Astrocyte of the spinal cord (primary cell): Measurements from ENCODE around the gene ACO1.

Source experiments
- DNase-seq: peaks from one replicate; pipeline ENCODE4 v3.0.0; 2011; ENCODE audit warnings: low read depth, low spot score
- H3K4me3 ChIP-seq: 2 replicates; pipeline ENCODE4 v1.5.1; 2011; ENCODE audit warnings: low read depth, mild to moderate bottlenecking, low read length, moderate library complexity
- in situ Hi-C: cut with HindIII; loops from 2 replicates; pipeline ENCODE4 v1.10.0; 2017; ENCODE audit warnings: low sequenced_read_pairs
- TF ChIP-seq, protein P1 (sequence below): IDR thresholded peaks from 2 replicates; pipeline ENCODE4 v1.5.1; 2012; ENCODE audit warnings: low read depth, mild to moderate bottlenecking, low read length, inconsistent platforms

ACO1 gene

DNA sequence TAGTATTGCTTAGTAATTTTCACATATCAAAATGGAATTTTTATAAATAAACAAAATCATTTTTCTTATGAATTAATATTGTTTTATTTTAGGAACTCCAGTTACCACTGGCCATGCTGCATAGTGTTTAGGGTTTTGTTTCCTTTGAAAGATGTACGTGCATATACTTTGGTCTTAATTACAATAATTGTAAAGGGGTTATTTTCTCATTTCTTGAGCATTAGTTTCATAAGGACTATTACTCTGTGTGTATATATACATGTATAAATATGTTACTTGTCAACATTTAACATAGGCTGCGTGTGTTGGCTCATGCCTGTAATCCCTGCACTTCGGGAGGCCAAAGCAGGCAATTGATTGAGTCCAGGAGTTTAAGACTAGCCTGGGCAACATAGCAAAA, 21.6 kb downstream of the ACO1 start:
- H3K4me3 ChIP-seq, result no peak overlapping the region
- in situ Hi-C loops, result no loop called here
- DNase-seq, result no peak
- TF ChIP-seq, protein P1, sequence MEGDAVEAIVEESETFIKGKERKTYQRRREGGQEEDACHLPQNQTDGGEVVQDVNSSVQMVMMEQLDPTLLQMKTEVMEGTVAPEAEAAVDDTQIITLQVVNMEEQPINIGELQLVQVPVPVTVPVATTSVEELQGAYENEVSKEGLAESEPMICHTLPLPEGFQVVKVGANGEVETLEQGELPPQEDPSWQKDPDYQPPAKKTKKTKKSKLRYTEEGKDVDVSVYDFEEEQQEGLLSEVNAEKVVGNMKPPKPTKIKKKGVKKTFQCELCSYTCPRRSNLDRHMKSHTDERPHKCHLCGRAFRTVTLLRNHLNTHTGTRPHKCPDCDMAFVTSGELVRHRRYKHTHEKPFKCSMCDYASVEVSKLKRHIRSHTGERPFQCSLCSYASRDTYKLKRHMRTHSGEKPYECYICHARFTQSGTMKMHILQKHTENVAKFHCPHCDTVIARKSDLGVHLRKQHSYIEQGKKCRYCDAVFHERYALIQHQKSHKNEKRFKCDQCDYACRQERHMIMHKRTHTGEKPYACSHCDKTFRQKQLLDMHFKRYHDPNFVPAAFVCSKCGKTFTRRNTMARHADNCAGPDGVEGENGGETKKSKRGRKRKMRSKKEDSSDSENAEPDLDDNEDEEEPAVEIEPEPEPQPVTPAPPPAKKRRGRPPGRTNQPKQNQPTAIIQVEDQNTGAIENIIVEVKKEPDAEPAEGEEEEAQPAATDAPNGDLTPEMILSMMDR, result no peak

DNA sequence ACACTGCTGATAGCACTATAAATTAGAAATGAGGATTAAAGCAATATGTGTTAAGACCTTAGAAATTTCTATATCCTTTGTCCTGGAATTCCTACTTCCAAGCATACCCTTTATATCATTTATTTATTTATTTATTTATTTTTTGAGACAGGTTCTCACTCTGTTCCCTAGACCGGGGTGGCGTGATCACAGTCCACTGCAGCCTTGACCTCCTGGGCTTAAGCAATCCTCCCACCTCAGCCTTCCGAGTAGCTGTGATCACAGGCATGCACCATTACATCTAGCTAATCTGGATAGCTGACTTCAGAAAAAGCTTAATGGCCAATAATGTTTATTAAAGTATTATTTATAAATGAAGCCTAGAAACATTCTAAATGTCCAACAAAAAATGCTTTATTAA, 27.3 kb downstream of the ACO1 start:
- in situ Hi-C loops, result no loop called here
- TF ChIP-seq, protein P1, result no peak
- no peak overlapping the region for H3K4me3 ChIP-seq
- DNase-seq, result no peak

DNA sequence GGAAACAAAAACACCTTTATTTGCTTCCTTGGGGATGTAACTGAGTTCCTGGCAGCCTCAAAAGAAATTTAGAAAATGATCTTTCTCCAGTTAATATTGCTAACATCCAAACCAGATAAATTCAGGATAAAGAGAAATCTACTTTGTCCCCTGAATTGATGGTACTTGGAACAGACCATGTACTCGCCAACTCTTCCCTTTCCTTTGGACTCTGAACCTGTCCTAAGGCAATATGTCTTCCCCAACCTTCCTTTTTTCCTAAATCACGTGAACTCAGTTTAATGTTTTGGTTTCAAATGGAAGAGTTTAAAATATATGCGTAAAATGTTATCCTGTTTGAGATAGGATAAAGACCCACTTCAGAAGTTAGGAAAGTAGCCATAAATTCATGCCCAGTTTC, 28.0 kb downstream of the ACO1 start:
- in situ Hi-C loops, result no loop called here
- TF ChIP-seq, protein P1, result no peak
- no peak for DNase-seq
- H3K4me3 ChIP-seq, result no peak overlapping the region

DNA sequence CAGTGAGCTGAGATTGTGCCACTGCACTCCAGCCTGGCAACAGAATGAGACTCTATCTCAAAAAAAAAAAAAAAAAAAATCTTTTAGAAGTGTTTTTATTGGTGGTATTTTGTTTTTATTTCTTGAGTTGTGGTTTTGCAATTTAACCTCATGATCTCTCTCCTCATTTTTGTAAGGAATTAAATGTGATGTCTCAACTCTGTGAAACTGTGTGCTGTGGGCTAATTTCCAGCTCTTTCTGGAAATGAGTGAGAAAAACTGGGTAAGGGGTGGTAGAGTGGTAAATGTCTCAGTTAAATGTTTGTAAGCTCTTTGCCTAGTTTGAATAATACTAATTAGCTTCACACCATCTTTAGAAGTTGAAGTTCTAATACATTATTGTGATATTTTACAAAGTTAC, 29.0 kb downstream of the ACO1 start:
- H3K4me3 ChIP-seq, result no peak overlapping the region
- in situ Hi-C loops, result no loop called here
- peak; percentile 33 for DNase-seq
- TF ChIP-seq, protein P1, result no peak

DNA sequence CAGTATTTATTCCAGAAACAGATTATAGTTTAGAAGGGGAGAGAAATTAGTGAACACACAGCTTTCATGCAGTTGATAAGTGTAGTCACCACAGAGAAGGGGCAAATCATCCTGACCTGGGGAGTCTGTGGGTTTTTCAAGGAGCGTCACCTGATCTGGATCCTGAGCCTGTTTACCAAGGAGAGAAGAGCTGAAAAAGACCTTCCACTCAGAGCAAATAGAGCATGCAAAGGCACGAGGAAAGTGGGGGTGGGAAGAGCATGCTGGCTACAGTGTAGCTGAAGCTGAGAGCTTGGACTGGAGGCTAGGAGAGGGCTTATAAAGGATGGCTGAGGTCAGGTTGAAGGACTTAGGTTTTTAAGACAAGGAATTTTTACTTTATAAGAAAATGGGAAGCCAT, 30.4 kb downstream of the ACO1 start:
- no peak for DNase-seq
- H3K4me3 ChIP-seq, result no peak overlapping the region
- TF ChIP-seq, protein P1, result no peak
- in situ Hi-C loops, result no loop called here

DNA sequence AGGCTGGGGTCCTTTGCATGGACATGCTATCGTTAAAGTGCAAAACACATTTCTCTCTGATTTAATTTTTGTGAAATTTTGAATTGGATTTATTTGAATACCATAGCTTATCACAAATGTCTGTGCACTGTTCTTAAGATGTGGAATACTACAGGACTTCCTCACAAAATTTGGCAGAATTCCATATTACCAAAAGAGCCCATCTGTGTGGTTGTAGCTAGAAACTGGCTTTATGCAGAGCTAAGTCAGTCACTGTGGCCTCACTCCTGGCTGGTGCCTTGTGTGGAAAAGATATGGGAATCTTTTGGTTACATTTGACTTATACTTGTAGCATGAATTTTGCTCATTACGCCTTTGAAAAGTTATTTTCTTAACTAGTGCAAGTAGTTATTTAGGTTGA, 35.5 kb downstream of the ACO1 start:
- peak; percentile 12 for DNase-seq
- TF ChIP-seq, protein P1, result no peak
- in situ Hi-C loops, result no loop called here
- no peak overlapping the region for H3K4me3 ChIP-seq

DNA sequence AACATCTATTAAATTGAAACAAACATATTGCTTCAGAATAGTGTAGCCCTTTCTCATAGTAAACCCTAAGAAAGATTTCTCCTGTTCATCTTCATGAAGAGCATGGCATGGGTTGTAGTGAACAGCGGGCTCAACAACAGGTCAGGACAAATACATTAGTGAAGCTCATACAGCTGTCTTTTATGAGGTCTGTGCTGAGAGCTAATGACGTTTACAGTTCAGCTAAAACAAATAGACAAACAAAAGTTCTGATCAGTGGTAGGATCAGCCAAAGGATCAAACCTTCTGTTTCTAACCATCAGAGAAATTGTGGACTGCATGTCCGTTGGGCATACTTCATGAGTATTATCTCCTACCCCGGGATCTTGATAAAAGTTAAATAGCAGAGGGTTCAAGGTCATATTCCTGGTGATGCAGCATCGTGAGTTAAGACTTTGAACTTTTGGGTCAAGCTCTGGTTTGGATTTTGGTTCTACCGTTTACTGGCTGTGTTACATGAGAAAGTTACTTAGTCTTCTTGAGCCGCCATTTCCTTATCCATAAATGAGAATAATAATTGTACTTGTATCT, 37.9 kb downstream of the ACO1 start:
- no peak for DNase-seq
- in situ Hi-C loops, result no loop called here
- TF ChIP-seq, protein P1, result no peak
- no peak overlapping the region for H3K4me3 ChIP-seq
